Dedifferentiated amniotic fluid mesenchymal stem cell (primary cell): ENCODE results near the gene FBXW8.
"Not testable (repeated sequence)": the region's sequence is repeated elsewhere in the genome, so short reads cannot be mapped to it uniquely, and the experiment has no call there.

ENCODE experiments used
- DNase-seq: peaks from one replicate; pipeline ENCODE4 v3.0.0-alpha.2; 2016; ENCODE audit errors: extremely low spot score

The FBXW8 gene

GRCh38 chr12:117053597-117054201 is 142.9 kb downstream of the FBXW8 start:
- no peak for DNase-seq

GRCh38 chr12:117054279-117054678 is 143.5 kb downstream of the FBXW8 start:
- no peak for DNase-seq

DNA sequence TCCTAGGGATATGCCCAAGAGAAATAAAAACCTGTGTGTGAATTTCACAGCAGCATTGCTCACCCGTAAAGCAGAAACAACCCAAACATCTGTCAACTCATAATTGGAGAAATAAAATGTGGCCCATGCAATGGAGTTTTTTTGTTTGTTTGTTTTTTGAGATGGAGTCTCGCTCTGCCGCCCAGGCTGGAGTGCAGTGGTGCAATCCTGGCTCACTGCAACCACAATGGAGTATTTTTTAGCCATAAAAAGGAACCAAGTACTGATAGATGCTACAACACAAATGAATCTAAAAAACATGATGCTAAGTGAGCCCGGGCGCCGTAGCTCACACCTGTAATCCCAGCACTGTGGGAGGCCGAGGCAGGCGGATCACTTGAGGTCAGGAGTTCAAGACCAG is 146.9 kb downstream of the FBXW8 start:
- DNase-seq, result not testable (repeated sequence)

DNA sequence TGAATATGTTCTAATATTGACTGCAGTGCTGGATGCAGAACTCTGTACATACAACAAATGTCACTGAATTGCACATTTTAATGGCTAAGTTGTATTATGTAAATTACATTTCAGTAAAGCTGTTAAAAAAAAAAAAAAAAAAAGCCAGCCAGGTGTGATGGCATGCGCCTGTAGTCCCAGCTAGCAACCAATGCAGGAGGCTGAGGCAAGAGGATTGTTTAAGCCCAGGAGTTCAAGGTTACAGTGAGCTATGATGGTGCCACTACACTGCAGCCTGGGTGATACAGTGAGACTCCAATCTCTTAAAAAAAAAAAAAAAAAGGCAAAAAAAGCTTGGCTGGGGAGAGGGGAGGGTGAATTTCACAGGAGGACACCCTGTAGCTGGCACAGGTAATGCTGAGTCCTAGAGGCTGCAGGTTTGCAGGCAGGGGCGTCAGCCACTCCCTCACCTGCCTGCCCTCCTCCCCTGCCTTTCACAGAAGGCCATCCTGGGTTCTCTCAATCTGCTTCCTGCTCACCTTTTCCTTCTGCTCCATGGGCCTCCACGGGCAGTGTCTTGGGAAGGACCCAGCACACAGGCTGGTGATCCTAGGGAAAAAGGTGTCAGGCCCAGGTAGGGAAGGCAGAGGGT is 147.8 kb downstream of the FBXW8 start:
- no peak for DNase-seq

- DNase-seq, result no peak
Measured at GRCh38 chr12:117059156-117059555, 148.4 kb downstream of the FBXW8 start.

DNA sequence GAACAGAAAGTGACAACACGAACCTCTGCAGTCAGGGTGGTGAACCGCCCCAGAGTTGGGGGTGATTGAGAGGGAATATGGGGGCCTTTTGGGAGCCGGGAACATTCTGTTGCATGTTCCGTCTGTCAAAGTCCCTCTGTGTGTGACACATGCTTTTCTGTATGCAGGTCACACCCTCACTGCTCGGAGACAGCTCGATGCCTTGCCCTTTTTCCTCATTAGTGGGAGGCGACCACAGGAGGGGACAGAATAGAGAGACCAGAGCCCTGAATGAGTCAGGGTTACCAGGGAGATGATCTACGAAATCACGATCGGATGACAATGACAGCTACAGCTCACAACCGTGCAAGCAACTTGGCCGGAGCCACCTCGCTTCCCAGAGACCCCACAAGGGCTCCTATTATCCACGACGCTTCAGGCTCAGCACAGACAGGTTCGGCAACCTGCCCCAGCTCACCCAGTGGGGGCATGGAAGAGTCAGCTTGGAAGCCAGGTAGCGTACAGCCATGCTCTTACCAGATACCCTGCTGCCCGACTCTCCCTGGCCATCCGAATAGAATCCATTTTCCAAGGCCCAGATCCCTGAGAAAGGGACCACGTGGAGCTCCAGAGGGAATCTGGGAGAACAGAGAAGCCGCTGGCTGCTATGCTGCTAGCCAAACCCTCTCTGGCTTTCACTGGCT is 149.6 kb downstream of the FBXW8 start:
- DNase-seq, result no peak

DNA sequence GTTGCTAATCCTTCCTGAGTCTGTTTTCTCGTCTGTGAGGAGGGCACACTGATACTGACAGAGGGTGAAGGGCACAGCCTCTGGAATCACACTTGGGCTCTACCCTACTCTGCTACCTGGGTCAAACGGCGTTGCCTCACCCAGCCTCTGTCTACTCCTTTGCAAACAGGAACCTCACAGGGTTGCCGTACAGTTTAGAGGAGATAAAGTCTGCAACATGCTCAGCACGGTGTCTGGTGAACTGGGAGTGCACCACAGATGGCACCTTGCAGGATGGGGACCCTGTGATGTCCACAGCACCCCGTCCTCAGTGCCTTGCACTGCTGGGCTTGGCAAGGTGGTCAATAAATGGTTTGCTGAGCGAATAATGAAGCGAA is 150.2 kb downstream of the FBXW8 start:
- DNase-seq, result no peak

- no peak for DNase-seq
Measured at GRCh38 chr12:117061555-117062079, 150.9 kb downstream of the FBXW8 start.

GRCh38 chr12:117063162-117063911 is 152.6 kb downstream of the FBXW8 start:
- no peak for DNase-seq

- no peak for DNase-seq
Measured at GRCh38 chr12:117064049-117064448, 153.3 kb downstream of the FBXW8 start.

DNA sequence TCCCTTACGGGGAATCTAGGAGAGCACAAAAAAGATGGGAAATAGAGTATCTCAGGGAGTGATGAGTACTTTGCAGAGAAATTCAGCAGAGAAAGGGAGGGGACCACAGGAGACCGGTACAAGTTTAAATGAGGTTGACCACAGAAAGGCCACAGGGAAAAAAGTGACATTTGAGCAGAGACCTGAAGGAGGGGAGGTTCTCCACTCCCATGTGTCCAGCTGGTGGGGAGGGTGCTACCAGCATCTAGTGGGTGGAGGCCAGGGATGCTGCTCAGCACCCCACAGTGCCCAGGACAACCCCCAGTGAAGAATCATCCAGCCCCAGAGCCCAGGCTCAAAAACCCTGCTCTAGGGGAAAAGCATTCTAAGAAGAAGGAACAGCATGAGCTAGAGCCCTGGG is 153.8 kb downstream of the FBXW8 start:
- DNase-seq, result no peak

DNA sequence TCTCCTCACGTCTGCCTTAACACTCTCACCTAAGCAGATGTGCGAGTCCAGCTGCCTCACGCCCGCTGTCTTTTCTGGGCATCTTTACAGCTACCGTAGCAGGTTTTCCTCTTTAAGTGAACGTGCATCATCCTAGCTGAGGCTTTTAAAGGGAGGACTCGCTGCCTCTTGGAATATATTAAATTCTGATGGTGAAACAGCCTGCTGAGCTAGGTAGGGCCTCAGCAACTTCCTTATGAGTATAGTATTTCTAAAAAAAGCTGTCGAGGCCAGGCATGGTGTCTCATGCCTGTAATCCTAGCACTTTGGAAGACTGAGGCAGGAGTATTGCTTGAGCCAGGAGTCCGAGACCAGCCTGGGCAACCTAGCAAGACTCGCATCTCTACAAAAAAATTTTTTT is 156.3 kb downstream of the FBXW8 start:
- DNase-seq, result no peak

DNA sequence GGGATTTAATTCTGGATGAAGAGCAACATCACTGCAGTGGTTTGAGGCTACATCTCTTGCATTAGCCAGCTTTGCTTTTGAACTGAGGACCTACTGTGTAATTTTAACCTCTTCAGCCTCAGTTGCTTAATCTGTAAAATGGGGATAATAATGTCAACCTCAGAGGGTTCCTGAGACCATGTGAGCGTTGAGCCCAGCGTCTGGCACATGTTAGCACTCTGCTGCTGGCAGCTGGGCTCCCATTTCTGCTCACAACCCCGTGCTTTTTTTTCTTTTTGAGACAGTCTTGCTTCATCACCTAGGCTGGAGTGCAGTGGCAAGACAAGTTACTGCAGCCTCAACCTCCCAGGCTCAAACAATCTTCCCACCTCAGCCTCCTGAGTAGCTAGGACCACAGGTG is 156.9 kb downstream of the FBXW8 start:
- DNase-seq, result no peak

DNA sequence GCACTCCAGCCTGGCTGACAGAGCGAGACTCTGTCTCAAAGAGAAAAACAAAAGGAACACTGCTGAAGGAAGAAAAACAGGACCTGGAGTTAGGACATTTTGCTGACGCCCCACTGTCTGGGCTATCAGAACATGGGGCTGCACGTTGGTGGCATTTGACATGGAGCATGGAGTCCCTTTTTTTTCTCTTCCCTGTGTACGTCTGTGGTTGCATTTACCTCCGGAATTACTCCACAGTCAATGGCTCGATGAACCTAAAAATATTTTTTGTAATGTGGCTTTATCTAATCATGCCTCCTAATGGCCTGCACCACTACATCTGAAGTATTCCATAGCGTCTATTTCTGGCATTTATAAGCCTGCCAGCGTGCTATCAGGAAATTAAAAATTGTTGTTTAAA is 157.7 kb downstream of the FBXW8 start:
- DNase-seq, result no peak

GRCh38 chr12:117069101-117069797 is 158.5 kb downstream of the FBXW8 start:
- no peak for DNase-seq

DNA sequence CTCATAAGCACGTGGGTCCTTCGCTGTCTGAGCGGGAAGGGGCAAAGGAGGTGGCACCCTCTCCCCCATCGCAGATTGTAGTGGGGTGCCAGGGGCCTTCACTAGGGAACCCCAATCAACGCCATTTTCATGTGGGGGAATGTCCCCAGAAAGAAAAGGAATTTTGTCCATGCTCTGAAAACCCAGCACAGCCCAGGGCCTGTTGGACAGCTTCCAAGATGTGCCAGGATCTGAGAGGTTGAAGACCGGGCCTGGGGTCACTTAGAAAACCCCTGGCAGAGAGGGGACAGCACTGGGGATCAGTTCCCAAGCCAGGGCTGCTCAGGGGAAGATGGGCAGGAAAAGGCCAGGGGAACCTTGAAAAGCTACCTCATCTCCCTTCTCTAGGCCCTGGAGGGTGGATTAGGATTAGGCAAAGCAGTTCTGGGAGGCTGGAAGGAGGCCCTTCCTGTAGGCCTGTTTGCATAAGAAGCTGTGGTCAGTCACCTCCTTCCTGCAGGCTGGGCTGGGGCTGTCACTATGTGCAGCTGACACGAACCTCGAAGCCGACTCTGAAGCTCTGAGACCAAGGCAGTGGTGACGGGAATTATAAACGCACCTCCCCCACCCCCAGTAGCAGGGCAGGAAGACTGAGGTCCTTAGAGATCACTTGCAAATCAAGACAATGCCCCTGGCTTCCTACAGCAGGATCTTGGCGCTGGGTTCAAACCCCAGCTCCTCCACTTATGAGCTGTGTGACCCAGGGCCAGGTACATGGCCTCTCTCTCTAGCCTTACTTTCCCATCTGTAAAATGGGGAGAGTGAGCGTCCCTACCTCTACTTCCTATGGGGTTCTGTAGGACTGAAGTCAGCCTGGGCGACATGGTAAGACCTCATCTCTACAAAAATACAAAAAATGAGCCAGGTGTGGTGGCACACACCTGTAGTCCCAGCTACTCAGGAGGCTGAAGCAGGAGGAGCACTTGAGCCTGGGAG is 159.5 kb downstream of the FBXW8 start:
- no peak for DNase-seq

GRCh38 chr12:117071009-117071408 is 160.3 kb downstream of the FBXW8 start:
- DNase-seq, result no peak

- DNase-seq, result no peak
Measured at GRCh38 chr12:117072106-117072505, 161.4 kb downstream of the FBXW8 start.

DNA sequence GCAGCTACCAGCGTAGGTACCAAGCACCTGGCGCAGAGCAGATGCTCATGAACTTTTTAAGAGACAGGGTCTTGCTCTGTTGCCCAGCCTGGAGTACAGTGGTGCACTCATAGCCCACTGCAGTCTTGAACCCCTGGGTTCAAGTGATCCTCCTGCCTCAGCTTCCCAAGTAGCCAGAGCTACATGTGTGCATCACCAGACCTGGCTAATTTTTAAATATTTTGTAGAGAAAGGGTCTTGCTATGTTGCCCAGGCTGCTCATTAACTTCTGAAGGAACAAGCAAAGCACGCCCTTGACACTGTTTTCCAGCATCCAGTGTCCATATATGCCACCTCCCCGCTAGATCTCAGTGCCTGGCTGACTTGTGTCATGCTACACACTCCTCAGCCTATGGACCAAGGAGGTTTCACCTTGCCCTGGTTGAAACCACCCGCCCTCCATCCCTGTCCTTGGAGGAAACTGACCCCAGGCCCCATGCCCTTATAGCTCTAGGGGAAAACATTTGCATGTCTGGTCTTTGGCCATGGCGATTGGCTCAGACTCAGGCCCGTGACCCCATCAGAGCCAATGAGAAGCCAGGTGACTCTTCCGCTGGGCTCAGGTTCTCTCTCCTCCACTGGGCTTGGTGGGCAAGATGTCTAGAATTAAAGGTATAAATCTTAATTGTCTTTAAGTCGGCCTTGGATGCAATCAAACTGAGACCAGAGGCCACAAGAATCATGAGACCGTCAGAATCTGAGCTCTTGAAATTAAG is 162.2 kb downstream of the FBXW8 start:
- no peak for DNase-seq

GRCh38 chr12:117073611-117074010 is 162.9 kb downstream of the FBXW8 start:
- DNase-seq, result no peak
